HL-60 (cell line): ENCODE data around the gene CCDC38.

Experiments
- DNase-seq, 2 experiments: peaks; one replicate each; pipeline ENCODE4 v3.0.0-alpha.2; 2010 to 2020; ENCODE audit warnings: low read depth in 1 of 2, low spot score in 1 of 2
- H3K27ac ChIP-seq: fragments of 250-450 bp; sonication (Bioruptor Pico); replicated peaks from 2 replicates; pipeline ENCODE4 v1.5.1; 2020; ENCODE audit warnings: mild to moderate bottlenecking, moderate library complexity
- H3K27me3 ChIP-seq: fragments of 250-450 bp; sonication (Bioruptor Pico); 2 replicates; pipeline ENCODE4 v1.5.1; 2021; ENCODE audit warnings: mild to moderate bottlenecking, moderate library complexity; ENCODE audit not compliant: insufficient read depth, poor library complexity, severe bottlenecking
- H3K4me3 ChIP-seq: replicated peaks from 2 replicates; pipeline ENCODE4 v1.5.1; 2011; ENCODE audit warnings: mild to moderate bottlenecking, control low read depth, low read length; ENCODE audit not compliant: insufficient read depth
- GABPA ChIP-seq: IDR thresholded peaks from 2 replicates; pipeline ENCODE4 v1.6.1; 2012; ENCODE audit warnings: low read depth
- POLR2AphosphoS5 ChIP-seq: IDR thresholded peaks from 2 replicates; pipeline ENCODE4 v1.6.1; 2012; ENCODE audit warnings: low read depth
- SPI1 ChIP-seq: IDR thresholded peaks from 2 replicates; pipeline ENCODE4 v1.6.1; 2012; ENCODE audit warnings: low read depth, mild to moderate bottlenecking, borderline replicate concordance
- TF ChIP-seq, protein P1 (sequence below): IDR thresholded peaks from one replicate; pipeline ENCODE4 v1.5.1; 2011; ENCODE audit warnings: low read length, control low read depth, inconsistent platforms; ENCODE audit not compliant: insufficient read depth
- TF ChIP-seq, protein P2 (sequence below): IDR thresholded peaks from 2 replicates; pipeline ENCODE4 v1.6.1; 2012; ENCODE audit warnings: low read depth; ENCODE audit not compliant: insufficient replicate concordance

CCDC38 gene

DNA sequence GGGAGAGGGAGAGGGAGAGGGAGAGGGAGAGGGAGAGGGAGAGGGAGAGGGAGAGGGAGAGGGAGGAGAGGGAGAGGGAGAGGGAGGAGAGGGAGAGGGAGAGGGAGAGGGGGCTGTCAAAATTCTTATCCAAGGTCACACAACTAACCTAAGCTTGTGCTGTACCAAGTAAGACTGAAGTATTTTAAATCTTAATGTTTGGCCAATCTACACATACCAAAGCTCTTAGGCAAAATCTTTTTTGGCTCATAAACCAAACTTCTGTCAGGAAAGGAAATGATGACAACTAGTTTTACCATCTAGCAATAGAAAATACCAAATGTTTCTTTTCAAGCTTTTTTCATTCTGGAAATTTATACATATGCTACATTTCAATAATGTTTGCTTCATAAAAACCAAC is 33.8 kb downstream of the CCDC38 start:
- no peak overlapping the region for H3K4me3 ChIP-seq
- no peak overlapping the region for H3K27ac ChIP-seq
- DNase-seq = no peak
- H3K27me3 ChIP-seq = peaks cover 9% of the 10 kb centered on the region
- TF ChIP-seq SPI1 = no peak
- TF ChIP-seq, protein P1, sequence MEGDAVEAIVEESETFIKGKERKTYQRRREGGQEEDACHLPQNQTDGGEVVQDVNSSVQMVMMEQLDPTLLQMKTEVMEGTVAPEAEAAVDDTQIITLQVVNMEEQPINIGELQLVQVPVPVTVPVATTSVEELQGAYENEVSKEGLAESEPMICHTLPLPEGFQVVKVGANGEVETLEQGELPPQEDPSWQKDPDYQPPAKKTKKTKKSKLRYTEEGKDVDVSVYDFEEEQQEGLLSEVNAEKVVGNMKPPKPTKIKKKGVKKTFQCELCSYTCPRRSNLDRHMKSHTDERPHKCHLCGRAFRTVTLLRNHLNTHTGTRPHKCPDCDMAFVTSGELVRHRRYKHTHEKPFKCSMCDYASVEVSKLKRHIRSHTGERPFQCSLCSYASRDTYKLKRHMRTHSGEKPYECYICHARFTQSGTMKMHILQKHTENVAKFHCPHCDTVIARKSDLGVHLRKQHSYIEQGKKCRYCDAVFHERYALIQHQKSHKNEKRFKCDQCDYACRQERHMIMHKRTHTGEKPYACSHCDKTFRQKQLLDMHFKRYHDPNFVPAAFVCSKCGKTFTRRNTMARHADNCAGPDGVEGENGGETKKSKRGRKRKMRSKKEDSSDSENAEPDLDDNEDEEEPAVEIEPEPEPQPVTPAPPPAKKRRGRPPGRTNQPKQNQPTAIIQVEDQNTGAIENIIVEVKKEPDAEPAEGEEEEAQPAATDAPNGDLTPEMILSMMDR = no peak
- TF ChIP-seq GABPA = no peak
- no peak for TF ChIP-seq POLR2AphosphoS5
- TF ChIP-seq, protein P2, sequence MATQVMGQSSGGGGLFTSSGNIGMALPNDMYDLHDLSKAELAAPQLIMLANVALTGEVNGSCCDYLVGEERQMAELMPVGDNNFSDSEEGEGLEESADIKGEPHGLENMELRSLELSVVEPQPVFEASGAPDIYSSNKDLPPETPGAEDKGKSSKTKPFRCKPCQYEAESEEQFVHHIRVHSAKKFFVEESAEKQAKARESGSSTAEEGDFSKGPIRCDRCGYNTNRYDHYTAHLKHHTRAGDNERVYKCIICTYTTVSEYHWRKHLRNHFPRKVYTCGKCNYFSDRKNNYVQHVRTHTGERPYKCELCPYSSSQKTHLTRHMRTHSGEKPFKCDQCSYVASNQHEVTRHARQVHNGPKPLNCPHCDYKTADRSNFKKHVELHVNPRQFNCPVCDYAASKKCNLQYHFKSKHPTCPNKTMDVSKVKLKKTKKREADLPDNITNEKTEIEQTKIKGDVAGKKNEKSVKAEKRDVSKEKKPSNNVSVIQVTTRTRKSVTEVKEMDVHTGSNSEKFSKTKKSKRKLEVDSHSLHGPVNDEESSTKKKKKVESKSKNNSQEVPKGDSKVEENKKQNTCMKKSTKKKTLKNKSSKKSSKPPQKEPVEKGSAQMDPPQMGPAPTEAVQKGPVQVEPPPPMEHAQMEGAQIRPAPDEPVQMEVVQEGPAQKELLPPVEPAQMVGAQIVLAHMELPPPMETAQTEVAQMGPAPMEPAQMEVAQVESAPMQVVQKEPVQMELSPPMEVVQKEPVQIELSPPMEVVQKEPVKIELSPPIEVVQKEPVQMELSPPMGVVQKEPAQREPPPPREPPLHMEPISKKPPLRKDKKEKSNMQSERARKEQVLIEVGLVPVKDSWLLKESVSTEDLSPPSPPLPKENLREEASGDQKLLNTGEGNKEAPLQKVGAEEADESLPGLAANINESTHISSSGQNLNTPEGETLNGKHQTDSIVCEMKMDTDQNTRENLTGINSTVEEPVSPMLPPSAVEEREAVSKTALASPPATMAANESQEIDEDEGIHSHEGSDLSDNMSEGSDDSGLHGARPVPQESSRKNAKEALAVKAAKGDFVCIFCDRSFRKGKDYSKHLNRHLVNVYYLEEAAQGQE = no peak

GRCh38 chr12:95898081-95898480 is 44.3 kb downstream of the CCDC38 start:
- DNase-seq = no peak
- H3K4me3 ChIP-seq = no peak overlapping the region
- no peaks in the 10 kb centered on the region for H3K27me3 ChIP-seq
- no peak for TF ChIP-seq GABPA
- TF ChIP-seq SPI1 = no peak
- no peak for TF ChIP-seq POLR2AphosphoS5
- TF ChIP-seq, protein P2 = no peak
- TF ChIP-seq, protein P1 = no peak
- H3K27ac ChIP-seq = no peak overlapping the region

DNA sequence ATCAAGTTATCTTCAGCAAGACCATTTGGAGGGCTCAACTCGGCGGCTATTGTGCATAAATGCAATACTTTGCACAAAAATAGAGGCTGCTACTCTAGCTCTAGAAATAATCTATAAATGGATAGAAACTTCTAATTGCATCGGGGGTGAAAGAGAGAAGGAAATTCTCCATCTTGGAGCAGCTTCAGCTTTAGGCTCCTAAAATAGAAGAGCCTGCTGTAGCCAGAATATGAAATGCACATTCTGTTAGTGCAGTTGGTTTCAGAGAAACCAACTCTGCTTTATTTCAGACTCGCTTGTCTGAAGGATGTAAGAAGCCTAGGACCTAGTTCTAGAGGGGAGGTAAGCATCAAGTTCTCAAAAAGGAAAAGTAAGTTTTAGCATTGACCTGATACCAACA is 45.6 kb downstream of the CCDC38 start:
- no peak for DNase-seq
- Histone ChIP-seq H3K27ac (no peak overlapping the region), H3K4me3 (no peak overlapping the region), H3K27me3 (no peaks in the 10 kb centered on the region)
- TF ChIP-seq POLR2AphosphoS5 (no peak), GABPA (no peak), SPI1 (no peak)
- TF ChIP-seq, protein P1 = no peak
- TF ChIP-seq, protein P2 = no peak
